ENCODE data around the gene TSPY9.
"Not testable (repeated sequence)": the region's sequence is repeated elsewhere in the genome, so short reads cannot be mapped to it uniquely, and the experiment has no call there.

The TSPY9 gene

GRCh38 chrY:9486967-9487366, at the start of gene TSPY9:
Gene TSPY9 (plus strand): TSS chrY:9487267. CDS start chrY:9487313, 46 bp downstream.
- DNase-seq = not testable (repeated sequence)

GRCh38 chrY:9466655-9467054, 20.4 kb upstream of the TSPY9 start, which contains the start of gene TSPY1:
Gene TSPY1 (plus strand): TSS chrY:9466955. CDS start chrY:9467001, 46 bp downstream.
- not testable (repeated sequence) for DNase-seq

- DNase-seq = not testable (repeated sequence)
Measured at GRCh38 chrY:9504396-9504795, 17.3 kb downstream of the TSPY9 start.

GRCh38 chrY:9516287-9516686, 29.2 kb downstream of the TSPY9 start:
- not testable (repeated sequence) for DNase-seq

- DNase-seq = not testable (repeated sequence)
Measured at GRCh38 chrY:9527580-9527979, 40.5 kb downstream of the TSPY9 start, which contains the start of gene TSPY10. Gene TSPY10 (plus strand): TSS chrY:9527880. CDS start chrY:9527926, 46 bp downstream.
